ENCODE results near the gene SLC38A3. TPM values are rescaled to one million over a fixed set of nuclear protein-coding genes. Genes with fewer than 3 reads are reported as not detected.

Gene SLC38A3
- total RNA-seq, 4 donors from 2014 or later: 0.11 to 0.39 TPM; not detected in 2

DNA sequence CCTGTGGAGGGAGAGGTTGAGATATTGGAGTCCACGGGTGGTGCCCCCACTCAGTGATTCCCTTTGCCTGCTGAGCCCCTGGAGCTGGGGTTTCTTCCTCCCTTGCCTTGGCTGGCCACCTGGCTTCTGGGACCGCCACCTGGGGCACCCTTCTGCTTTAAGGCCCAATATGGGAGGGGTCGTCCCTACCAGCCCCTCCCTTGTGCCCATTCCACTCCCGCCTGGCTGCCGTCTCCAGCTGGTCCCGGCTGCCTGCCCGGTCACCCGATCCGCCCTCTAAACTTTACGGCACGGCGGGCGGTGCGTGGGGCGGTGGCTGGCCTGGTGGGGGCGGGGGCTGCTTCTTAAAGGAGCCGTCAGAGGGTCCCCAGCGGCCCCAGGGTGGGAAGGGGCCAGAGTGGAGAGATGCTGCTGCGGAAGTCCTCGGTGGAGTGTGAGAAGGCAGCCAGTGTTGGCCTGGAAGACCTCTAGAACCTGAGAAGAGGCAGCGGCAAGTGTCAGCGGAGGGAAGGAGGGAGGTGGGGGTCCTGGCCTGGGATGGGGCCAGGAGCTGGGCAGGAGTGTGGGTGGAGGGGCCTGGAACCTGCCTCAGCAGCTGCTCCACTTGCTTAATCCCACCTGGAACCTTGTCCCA is 62.3 kb downstream of the SLC38A3 start:
- intact Hi-C loops (cut with DNase I): no loop called here
- TF ChIP-seq POLR2A (IDR thresholded peaks at IDR 0.05; ENCODE audit: low read depth) (peak; percentile 72), EP300 (IDR thresholded peaks at IDR 0.05) (no peak), POLR2AphosphoS5 (IDR thresholded peaks at IDR 0.05) (peak; percentile 84 to 97)
- TF ChIP-seq, protein P1, sequence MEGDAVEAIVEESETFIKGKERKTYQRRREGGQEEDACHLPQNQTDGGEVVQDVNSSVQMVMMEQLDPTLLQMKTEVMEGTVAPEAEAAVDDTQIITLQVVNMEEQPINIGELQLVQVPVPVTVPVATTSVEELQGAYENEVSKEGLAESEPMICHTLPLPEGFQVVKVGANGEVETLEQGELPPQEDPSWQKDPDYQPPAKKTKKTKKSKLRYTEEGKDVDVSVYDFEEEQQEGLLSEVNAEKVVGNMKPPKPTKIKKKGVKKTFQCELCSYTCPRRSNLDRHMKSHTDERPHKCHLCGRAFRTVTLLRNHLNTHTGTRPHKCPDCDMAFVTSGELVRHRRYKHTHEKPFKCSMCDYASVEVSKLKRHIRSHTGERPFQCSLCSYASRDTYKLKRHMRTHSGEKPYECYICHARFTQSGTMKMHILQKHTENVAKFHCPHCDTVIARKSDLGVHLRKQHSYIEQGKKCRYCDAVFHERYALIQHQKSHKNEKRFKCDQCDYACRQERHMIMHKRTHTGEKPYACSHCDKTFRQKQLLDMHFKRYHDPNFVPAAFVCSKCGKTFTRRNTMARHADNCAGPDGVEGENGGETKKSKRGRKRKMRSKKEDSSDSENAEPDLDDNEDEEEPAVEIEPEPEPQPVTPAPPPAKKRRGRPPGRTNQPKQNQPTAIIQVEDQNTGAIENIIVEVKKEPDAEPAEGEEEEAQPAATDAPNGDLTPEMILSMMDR (IDR thresholded peaks at IDR 0.05): no peak
- Histone ChIP-seq H3K27ac (replicated peaks in 1 of 4) (peak overlapping the region; percentile 93 to 100 (median 96)), H3K4me3 (peak overlapping the region; percentile 55 to 74 (median 63)), H3K36me3 (no peaks in the 10 kb centered on the region), H3K9me3 (no peaks in the 10 kb centered on the region), H3K4me1 (peaks cover 54 to 93% (median 76%) of the 10 kb centered on the region in 4 donors), H3K27me3 (no peaks in the 10 kb centered on the region)
- DNase-seq (ENCODE audit: extremely low spot score): no peak
- WGBS: 10% methylated on average over 14 of the region's 22 CpGs

DNA sequence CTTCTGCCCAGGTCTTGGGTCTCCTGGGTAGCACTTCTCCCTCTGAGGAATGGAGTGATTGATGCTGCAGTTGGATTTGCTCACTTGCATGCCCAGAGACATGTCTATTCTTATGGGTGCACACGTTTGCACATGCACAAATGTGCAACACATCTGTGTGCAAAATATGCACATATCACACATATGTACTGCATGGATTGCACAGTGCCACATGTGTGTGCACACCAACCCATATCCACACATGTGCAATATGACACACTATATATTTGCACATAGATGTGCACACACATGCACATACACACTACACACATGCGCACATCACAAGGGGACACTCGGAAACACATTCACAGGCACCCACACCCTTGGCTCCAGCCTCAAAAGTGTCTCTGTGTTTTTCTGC is 63.2 kb downstream of the SLC38A3 start:
- TF ChIP-seq EP300 (IDR thresholded peaks at IDR 0.05): no peak
- no peak for TF ChIP-seq POLR2A (IDR thresholded peaks at IDR 0.05; ENCODE audit: low read depth)
- TF ChIP-seq POLR2AphosphoS5 (IDR thresholded peaks at IDR 0.05): no peak
- TF ChIP-seq, protein P1 (IDR thresholded peaks at IDR 0.05): no peak
- Histone ChIP-seq H3K4me3 (peak overlapping the region; percentile 55 to 74 (median 63)), H3K27ac (replicated peaks in 1 of 4) (peak overlapping the region; percentile 93 to 100 (median 96)), H3K27me3 (peaks cover 0 to 2% (median 0%) of the 10 kb centered on the region in 4 donors), H3K9me3 (no peaks in the 10 kb centered on the region), H3K4me1 (peaks cover 61 to 93% (median 78%) of the 10 kb centered on the region in 4 donors), H3K36me3 (no peaks in the 10 kb centered on the region)
- intact Hi-C loops (cut with DNase I): no loop called here
- WGBS: 43% methylated on average over 3 of the region's 3 CpGs
- DNase-seq (ENCODE audit: extremely low spot score): no peak

DNA sequence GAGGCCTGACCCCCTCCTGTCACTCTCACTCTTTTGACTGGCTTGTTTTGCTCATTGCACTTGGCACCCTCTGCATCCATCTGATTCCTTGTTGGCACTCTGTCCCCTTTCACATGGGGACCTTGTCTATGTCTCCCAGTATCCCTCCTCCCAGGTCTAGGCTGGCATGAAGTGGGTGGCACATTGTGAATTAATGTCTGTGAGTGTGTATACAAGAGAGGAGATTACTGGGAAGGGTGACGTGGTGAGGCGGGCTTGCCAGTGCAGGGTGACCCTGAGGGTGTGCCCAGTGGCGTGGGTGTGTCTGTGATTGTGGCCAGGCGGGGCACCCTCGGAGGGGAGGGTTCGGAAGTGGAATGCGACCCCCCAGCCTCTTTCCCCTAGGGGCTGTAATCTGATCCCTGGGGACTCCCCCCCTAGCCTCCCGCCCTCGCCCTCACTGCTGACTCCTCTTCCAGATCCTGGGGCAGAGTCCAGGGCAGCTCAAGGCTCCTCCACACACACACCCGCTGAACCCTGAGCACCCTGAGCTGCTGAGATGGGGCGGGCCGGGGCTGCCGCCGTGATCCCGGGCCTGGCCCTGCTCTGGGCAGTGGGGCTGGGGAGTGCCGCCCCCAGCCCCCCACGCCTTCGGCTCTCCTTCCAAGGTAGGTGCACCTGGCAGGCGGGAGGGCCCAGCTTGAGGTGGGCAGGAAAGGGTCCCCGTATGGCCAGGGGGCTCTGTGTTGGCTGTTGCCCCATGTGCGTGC is 63.8 kb downstream of the SLC38A3 start, which contains the start of gene SEMA3B:
TSS of gene SEMA3B (plus strand) at position 445 of the 749 bp plus-strand sequence. CDS start at position 539, 94 bp downstream.
- no peaks in the 10 kb centered on the region for H3K9me3 ChIP-seq
- peaks cover 63 to 93% (median 78%) of the 10 kb centered on the region in 4 donors for H3K4me1 ChIP-seq
- H3K36me3 ChIP-seq: peaks cover 0 to 4% (median 0%) of the 10 kb centered on the region in 4 donors
- WGBS: 35% methylated on average over 18 of the region's 21 CpGs
- H3K27me3 ChIP-seq: peaks cover 0 to 8% (median 0%) of the 10 kb centered on the region in 4 donors
- H3K27ac ChIP-seq (replicated peaks in 1 of 4): peak within 1 kb of the TSS; percentile 93 to 100 (median 96)
- TF ChIP-seq, protein P1 (IDR thresholded peaks at IDR 0.05): no peak
- TF ChIP-seq POLR2AphosphoS5 (IDR thresholded peaks at IDR 0.05): peak; percentile 8 to 71
- intact Hi-C loops (cut with DNase I): no loop called here
- peak within 1 kb of the TSS; percentile 55 to 74 (median 63) for H3K4me3 ChIP-seq
- DNase-seq (ENCODE audit: extremely low spot score): no peak

DNA sequence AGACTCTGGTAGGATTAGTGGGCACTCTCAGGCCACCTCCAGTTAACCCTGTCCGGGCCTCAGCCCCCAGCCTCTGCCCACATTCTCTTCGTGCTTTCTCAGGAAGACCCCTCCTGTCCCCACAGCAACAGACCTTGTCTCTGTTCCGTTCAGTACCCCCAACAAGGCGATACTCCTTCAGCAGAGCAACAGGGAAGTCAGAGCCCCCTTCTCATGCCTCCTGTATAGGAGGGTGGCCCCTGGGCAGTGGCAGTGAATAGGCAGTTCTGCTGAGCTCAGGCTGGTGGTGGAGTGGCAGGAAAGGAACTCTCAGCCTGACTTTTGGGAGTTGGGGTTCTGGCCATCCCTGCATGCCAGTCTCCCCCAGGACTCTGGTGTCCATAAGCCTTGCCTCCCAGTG is 64.4 kb downstream of the SLC38A3 start:
- 72% methylated on average over 2 of the region's 4 CpGs for WGBS
- peaks cover 0 to 14% (median 1%) of the 10 kb centered on the region in 4 donors for H3K27me3 ChIP-seq
- intact Hi-C loops (cut with DNase I): no loop called here
- H3K36me3 ChIP-seq: peaks cover 0 to 4% (median 0%) of the 10 kb centered on the region in 4 donors
- no peak for DNase-seq (ENCODE audit: extremely low spot score)
- H3K4me1 ChIP-seq: peaks cover 63 to 93% (median 78%) of the 10 kb centered on the region in 4 donors
- TF ChIP-seq, protein P1 (IDR thresholded peaks at IDR 0.05): no peak
- TF ChIP-seq POLR2AphosphoS5 (IDR thresholded peaks at IDR 0.05) (no peak), EP300 (IDR thresholded peaks at IDR 0.05) (no peak), POLR2A (IDR thresholded peaks at IDR 0.05; ENCODE audit: low read depth) (no peak)
- no peaks in the 10 kb centered on the region for H3K9me3 ChIP-seq
- H3K27ac ChIP-seq (replicated peaks in 1 of 4): peak overlapping the region; percentile 93 to 100 (median 96)
- peak overlapping the region; percentile 35 to 74 (median 63) for H3K4me3 ChIP-seq
